ENCODE measurements around the gene FXR1.
"Not testable (repeated sequence)": the region's sequence is repeated elsewhere in the genome, so short reads cannot be mapped to it uniquely, and the experiment has no call there.

FXR1 gene

DNA sequence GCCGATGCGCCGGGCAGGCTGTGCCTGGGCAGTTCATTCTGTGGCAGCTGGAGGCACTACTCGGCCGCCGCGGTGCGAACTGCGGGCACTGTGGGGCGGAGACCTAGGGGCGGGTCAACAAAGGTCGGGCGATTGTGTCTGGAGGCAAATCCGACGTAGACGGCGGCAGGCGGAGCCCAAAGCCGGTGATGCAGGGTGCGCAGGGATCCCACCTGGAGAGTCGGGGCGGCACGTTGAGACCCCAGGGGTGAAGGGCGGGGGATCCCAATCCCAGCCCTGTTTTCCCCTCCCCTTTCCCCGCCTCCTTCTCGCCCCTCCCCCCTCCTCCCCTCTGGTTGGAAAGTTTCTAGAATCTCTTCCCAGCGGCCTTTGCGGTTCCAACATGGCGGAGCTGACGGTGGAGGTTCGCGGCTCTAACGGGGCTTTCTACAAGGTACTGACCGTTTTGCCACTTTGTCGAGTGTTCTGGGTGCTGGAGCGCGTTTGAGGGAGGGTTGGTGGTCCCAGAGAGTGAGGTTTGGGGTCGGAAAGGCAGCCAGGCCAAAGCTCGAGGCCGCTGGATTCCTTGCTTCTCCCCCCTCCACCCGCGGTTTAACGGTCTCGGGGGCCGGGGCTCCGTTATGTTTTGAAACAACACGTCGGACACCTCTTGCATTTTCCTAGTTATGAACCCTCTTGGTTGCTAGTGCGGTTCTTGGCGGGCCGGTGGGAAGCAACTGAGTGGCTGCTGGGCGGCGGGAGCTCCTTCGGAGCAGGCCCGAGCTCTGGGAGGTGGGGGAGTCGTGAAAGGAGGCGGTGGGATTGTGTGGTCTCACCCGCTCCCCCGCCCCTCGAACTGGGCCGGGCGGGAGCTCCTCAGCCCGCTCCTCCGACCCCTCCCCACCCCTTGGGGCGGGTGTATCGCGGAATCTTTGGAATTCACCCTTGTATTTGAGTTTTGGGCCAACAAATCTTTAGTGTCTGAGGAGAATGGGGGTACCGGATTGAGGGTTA is at the start of gene FXR1:
Gene FXR1 (plus strand): TSS at position 367 of the 993 bp plus-strand sequence. CDS start 16 bp downstream, at position 383.
- peak; percentile 90 for DNase-seq

DNA sequence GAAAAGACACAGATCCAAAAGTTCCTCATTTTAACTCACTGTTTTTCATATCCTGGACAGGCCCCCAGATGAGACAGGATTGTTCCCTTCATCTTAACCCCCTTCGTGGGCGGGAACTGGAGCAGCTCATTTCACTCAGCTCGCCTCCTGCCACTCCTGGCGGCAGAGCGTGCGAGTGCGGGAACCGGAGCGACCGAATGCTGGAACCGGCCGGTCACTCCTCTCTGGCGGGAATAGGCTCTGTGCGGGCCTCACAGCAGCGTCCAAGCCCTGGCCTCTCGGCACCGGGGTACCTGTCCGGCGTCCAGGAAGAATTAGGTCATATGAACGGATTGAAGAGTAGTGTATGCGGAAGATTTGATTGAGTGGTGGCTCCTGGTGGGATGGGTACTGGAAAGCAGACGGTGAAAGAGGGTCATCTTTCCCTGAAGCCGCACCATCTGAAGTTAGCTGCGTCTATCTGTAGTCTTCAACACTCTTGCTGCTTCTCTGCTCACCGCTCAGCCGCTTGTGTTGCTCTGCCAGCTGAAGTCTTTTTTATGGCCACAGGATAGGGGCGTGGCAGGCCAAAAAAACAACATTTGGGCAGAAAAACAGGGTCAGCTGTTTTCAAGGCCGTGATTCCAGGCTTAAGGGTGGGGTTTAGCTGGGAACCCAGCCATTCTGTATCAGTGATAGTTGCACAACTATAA is 42.3 kb upstream of the FXR1 start:
- peak; percentile 54 for DNase-seq

DNA sequence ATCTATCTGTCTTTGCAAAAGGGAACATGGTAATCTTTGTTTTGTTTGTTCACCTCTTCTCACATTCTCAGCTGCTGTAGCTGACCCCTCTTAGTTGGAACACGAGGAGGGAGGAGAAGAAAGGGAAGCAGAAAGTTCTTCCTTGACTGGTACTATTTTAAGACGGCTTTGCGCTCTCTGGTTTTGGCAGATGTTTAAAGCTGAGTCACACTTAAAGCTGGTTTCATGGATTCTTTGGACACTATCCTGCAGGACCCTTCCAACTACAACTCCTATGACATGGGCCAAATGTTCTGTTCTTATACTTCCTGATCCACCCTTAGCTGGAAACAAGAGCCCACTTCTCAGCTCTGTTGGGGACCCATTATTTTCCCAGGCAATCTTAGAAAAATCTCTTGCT is 40.6 kb upstream of the FXR1 start:
- DNase-seq, result no peak

DNA sequence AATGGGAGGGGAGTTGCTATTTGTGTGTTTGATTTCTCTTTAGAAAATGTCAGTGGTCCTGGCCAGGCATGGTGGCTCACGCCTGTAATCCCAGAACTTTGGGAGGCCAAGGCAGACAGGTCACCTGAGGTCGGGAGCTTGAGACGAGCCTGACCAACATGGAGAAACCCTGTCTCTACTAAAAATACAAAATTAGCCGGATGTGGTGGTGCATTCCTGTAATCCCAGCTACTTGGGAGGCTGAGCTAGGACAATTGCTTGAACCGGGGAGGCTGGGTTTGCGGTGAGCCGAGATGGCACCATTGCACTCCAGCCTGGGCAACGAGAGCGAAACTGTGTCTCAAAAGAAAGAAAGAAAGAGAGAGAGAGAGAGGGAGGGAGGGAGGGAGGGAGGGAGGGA is 40.0 kb upstream of the FXR1 start:
- not testable (repeated sequence) for DNase-seq

DNA sequence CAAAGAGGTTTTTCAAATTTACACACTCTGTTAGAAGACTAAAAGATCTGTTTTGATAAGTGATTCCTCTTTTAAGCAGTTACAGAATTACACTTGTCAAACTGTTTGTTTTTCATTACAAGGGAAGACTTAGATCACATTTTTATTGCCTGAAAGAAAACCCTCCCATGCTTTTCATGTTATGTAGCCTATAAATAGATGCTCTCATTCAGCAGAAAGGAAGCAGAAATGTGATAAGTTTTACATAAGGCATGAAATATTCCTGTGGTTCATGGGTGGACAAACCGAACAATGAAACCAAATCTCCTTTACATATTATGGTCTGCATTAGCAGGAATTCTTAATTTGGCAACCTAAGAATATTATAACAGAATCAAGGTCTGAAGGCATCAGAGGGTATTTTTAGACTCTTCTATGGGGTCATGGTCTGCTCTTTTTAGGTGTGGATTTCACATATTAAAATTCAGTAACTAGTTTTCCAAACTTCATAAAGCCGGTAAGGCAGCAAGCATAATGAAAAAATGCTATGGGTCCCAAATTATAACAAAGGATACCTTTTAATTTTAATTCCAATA is 37.3 kb upstream of the FXR1 start:
- DNase-seq, result no peak

DNA sequence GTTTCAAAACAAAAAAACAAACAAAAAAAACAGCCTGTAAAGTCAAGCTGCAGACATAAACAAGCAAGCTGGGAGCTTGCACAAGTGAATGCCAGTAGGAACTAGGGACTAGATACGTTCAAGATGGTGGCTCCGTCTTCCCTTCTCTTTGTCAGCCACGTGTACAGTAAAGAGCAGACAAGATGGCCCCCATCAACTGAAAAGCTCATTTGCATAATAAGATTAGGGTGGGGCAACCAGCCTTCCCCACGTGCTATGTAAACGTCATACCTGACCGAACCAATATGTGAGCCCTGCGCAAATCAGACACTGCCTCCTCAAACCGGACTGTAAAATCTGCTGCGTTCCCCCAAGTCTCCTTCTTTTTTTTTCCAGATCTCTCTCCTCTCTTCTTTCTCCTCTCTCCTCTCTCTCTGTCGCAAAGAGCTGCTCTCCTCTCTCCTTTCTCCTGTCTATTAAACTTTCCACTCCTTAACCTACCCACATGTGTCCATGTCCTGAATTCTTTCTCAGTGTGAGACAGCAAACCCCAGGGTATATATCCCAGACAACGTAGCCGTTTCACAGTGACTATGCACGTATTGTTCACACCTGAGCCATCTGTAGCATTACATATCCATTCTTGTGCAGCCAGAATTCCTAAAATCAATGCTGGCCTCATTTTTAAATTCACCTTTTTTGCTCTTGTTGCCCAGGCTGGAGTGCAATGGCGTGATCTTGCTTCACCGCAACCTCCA is 31.2 kb upstream of the FXR1 start:
- DNase-seq, result no peak

DNA sequence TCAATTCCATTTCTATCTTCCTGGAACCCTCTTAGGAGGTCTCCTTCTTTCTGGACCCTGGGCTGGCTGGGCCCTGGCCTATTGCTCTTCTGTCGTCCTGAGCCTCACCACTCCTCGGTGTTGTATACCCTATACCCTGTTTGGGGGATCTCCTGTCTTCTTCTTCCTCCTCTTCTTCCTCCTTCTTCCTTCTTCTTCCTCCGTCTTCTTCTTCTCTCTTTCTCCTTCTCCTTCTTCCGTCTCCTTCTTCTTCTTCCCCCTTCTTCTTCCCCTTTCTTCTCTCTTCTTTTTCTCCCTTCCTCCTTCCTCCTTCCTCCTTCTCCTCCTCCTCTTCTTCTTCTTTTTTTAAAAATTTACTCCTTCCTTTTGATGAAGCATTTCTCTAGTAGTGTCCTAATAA is 30.4 kb upstream of the FXR1 start:
- DNase-seq, result no peak

DNA sequence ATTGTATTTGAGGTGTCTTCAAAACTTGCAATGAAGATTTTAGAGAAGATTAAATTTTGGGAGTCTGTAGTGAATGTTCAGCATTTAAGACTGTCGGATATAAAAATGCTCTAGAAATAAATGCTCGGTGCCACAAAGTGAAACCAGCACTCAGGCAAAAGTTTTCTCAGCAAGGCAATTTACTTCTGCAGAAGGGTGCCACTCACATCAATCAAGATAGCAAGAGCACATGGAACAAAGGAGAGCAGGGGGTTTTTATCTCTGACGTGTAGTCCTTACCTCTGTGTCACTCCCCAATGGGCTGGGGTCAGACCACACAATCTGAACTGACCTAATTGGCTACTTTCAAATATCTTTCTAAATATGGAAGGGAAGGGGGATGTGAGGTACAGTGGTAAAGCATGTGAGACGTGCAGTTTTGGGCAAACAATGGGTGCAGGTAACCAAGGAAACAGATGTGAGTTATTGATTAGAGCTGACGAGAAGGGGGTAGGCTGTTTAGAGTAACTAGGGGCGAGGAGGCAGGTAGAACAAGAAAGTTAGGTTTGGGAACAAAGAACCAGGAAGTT is 23.4 kb upstream of the FXR1 start:
- DNase-seq, result no peak

DNA sequence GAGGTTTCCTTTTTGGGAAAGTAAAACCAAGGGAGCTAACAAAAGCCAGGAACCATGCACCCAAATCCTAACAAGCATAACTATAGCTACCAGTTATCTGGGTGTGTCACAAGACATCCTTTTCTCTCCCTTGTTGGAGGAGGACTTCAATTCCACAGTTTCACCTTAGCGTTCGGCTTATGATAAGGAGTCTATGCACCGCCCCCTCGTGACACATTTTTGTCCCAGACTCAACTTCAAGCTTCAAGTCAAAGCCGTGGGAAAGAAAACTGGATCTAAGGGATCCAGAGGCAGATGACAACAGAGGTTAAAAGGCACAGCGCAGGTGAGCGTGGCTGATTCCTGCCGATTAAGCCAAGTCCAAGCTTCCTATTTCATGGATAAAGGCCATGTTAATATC is 13.9 kb upstream of the FXR1 start:
- no peak for DNase-seq

DNA sequence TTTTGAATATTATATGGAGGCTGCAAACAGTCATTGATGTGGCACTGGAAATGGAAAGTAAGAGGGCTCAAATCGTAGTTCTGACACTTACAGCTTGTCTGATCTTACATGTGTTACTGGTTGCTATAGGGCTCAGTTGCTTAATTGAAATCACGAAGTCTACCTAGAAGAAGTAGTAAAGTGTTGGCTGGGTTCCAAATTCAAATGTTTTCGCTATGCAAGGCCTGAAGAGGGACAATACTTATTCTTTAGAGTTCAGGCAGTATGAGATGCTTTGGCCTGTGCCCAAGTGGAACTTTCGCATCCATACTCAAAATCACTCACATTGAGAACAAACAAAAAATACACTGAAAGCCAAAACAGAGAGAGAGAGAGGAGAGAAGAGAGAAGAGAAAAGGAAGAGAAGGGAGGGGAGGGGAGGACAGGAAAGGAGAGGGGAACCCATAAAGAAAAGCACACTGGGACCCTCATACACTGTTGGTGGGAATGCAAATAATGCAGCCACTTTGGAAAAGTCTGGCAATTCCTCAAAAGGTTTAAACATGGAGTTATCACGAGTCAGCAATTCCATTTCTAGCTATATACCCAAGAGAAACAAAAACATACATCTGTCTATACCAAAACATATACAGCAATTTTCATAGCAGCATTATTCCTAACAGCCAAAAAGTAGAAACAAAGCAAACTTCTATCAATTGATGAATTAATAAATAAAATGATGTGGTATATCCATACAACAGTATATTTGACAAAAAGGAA is 2.9 kb upstream of the FXR1 start:
- DNase-seq, result no peak

DNA sequence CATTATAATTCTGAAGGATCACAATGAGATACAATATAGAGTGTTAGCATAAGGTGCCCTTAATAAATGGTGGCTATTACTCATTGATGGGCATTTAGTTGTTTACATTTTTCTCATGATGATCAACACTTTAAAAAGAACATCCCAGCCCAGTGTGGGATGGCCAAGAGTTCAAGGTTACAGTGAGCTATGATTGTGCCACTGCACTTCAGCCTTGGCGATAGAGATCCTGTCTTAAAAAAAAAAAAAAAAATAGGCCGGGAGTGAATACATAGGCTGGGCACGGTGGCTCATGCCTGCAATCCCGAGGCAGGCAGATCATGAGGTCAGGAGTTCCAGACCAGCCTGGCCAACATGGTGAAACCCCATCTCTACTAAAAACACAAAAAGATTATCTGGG is 1.6 kb upstream of the FXR1 start:
- DNase-seq, result no peak

DNA sequence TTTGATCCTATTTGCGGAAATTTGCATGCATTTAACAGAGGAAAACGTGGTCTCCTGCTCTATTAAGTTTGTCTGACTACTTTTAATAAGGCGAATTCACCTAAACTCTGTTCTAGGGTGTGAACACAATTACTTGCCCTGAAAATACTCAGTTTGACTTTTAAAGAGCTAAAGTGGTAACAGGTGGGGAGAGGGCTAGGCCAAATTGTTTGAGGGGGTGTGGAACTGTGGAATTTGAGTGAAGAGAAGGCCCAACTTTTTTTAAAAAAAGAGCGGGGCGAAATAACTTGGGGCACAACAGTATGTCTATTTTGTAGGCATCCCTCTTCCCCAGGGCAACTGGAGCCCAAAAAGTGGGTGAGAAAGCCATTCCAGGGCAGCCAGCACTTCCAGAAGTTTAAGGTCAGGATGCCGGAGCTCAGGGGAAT is 580 bp upstream of the FXR1 start:
- no peak for DNase-seq

DNA sequence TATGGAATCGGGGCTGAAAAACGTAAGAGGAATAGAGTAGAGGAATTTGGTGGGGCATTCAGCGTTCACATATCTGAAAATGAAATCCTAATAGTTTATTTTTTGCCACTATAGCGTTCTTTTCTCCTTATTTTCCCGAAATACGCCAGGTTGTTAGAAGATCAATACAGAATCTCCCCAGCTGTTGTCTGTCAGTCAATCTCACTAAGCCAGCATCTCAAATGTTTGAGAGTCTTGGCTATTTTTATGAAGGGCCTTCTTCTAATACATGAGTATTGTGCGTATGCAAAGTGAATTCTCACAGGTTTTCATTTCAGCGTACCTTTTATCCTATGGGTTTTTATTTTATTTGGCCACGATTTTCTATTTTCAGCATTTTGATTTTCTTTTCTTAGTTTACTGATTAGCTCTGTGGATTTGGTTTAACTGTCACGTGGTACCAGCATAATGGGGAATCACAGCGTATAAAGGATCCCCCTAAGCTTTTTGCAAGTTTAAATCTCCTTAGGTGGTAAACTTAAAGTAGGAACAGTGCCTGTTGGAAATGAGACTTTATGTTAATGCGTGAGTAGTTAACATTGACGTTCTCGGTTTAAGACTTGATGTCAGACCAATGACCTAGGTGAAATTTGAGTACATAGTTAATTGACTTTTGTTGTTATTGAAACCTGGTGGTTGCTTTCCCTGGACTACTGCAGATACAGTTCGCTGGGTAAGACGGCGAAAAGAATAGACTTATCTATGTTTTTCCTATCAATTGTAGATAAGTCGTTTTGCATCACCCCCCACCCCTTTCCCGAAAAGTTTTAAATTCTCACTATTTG is 1.3 kb downstream of the FXR1 start:
- no peak for DNase-seq

DNA sequence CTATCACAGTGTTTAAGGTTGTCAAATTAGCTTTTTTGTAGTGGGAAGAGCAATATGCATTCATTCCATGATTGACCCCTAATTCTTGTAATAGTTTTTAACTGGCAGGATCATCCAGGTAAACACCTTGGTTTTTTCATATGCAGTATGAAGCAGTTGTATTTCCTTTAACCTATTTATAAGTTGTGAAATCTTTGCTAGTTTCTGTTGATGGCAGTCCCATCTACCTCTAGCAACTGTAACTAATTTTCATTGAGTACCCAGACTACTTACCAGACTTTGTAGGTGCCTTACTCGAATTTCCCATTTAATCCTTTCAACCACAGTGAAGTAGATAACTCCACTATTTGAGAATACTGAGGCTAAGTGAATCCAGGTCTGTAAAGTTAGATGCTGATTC is 6.1 kb downstream of the FXR1 start:
- DNase-seq, result no peak

DNA sequence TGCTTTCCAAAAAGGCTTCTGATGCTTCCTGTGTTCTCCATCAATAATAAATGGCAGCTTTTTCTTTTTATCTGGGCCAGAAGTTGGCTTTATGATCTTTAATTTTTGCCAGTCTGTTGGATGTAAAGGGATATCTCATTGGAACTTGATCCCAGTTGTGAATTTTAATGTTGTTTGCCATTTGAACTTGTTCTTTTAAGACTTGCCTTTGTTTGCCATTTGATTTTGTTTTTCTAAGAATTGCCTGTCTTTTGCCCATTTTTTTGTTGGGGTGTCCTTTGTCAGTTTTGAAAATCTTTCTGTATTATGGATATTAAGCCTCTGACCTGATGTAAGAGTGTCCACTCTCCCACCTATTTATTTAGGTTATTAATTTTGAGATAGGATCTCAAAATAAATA is 9.8 kb downstream of the FXR1 start:
- DNase-seq, result no peak

DNA sequence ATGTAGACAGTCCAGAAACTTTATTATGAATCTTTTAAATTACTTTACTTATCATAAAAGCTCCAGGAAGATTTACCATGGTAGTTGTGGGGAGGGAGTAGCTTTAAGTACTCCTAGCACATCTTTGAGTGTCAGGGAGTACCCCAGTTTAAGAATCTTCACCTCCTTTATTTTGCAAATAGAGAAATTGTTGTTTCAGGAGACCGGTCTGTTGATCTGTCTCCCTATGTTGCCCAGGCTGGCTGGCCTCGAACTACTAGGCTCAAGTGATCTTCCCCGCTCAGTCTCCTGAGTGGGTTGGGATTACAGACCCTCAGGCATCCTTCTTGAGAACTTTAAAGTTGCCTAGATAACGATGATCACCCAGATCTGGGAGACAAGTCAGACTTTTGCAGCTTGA is 11.1 kb downstream of the FXR1 start:
- DNase-seq, result no peak

DNA sequence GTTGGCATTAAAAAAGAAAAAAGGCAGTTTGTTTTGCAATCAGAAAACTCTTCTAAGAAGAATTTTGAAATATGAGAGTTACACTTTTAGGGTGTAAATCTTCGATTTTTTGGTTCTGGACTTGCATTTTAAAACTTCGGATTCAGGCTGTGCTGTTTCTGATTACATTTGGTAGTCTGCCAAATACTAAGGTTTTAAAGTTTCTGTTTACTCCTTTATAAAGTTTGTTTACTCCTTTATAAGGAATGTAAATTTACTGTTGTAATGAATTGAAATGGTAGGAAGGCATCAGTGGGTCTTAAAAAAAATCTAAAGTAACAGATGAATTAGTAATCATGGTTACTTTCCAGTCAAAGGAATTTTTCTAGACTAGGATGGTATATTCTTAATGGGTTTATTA is 14.1 kb downstream of the FXR1 start:
- DNase-seq, result no peak

DNA sequence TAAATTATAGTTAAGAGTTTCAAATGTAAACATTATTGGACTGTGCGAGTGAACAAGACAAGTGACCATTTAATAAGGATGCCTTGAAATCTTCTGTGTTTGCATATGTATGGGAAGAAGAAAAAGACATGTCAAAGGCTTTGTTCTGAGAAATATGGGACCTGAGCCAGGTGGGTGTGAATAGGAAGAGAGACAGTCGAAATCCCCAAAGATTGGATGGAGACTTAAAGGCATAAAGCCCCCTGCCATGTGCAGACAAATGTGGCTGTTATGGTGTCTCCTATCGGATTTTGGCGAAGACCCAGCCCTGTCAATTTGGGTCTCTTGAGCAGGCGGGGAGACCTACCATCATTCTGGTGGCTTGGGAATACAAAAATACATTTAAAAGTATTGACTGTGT is 16.9 kb downstream of the FXR1 start:
- no peak for DNase-seq

DNA sequence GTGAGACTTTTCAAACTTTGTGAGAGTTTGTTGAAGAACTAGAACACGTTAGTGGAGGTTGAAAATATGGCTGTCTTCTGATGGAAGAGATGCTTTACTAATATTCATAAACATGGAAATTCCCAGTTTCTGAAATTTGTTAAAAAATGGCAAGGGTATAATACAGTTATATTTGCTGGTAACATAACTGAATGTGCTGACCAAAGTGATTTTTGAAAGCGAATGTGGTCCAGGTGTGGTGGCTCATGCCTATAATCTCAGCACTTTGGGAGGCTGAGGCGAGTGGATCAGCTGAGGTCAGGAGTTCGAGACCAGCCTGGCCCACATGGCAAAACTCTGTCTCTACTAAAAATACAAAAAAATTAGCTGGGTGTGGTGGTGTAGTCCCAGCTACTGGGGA is 18.1 kb downstream of the FXR1 start:
- DNase-seq, result no peak

DNA sequence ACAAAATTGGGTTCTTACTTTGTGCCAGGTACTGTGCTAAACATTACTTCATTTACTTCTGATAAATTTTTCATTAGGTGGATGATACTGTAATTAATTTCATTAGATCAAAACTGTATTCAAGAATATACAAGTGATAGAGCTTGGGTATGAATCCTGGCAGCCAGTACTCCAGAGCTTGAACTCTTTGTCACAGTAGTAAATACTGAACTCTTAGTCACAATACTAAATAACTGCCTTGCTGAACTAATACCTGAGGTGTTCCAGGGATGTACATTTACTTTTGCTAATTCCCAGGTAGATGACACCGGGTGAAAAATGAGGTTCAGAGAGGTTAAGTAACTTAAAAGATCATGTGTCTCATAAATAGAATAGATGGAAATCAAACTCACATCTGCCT is 20.3 kb downstream of the FXR1 start:
- DNase-seq, result no peak

DNA sequence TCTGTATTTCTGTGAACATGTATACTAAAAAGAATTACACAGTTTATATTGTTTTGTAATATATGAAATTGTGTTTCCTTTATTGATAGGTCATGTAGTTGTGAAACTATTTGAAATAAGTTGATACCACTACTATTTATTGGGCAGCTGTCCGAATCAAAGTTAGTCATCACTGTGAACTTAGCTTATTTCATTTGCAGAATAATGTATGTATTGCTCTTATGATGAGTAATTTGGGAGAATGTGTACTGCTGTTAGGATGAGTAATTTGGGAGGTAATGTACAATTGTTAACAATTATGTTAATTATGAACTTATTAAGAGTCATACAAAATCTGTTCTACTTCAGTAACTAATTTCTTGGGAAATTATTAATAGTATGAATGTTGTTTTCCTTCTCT is 22.2 kb downstream of the FXR1 start:
- no peak for DNase-seq
